ENCODE results near the gene GATD1.

Gene GATD1

GRCh38 chr11:776561-777287 lies 563 bp downstream of the GATD1 start:
- Histone ChIP-seq H3K9ac (peak overlapping the region; percentile 88), H3K79me2 (ENCODE audit: insufficient read depth, low read depth) (peaks cover 42% of the 10 kb centered on the region), H3K4me2 (peak overlapping the region; percentile 76), H3K4me1 (ENCODE audit: low read depth, poor library complexity, severe bottlenecking) (peaks cover 12% of the 10 kb centered on the region), H3K36me3 (ENCODE audit: insufficient read depth) (no peaks in the 10 kb centered on the region), H3K4me3 (IDR thresholded peaks at IDR 0.05; ENCODE audit: insufficient read depth, low read depth, low read length) (no peak overlapping the region), H2AFZ (ENCODE audit: low read depth) (no peak overlapping the region), H3K27ac (peak overlapping the region; percentile 56), H3K27me3 (ENCODE audit: insufficient read depth, low read depth) (no peaks in the 10 kb centered on the region), H4K20me1 (ENCODE audit: insufficient read depth) (no peaks in the 10 kb centered on the region)
- no peak for TF ChIP-seq CTCF (conservative IDR thresholded peaks at IDR 0.05; ENCODE audit: low read depth, low read length)

GRCh38 chr11:776263-776560 lies 1.1 kb downstream of the GATD1 start:
- Histone ChIP-seq H3K27me3 (ENCODE audit: insufficient read depth, low read depth) (no peaks in the 10 kb centered on the region), H3K27ac (peak overlapping the region; percentile 56; the same call in 1 of the 2 replicates), H2AFZ (ENCODE audit: low read depth) (no peak overlapping the region), H3K9ac (peak overlapping the region; percentile 88), H3K36me3 (ENCODE audit: insufficient read depth) (no peaks in the 10 kb centered on the region), H3K4me2 (peak overlapping the region; percentile 76), H3K4me3 (IDR thresholded peaks at IDR 0.05; ENCODE audit: insufficient read depth, low read depth, low read length) (no peak overlapping the region), H3K79me2 (ENCODE audit: insufficient read depth, low read depth) (peaks cover 42% of the 10 kb centered on the region), H3K4me1 (ENCODE audit: low read depth, poor library complexity, severe bottlenecking) (peaks cover 12% of the 10 kb centered on the region), H4K20me1 (ENCODE audit: insufficient read depth) (no peaks in the 10 kb centered on the region)
- no peak for TF ChIP-seq CTCF (conservative IDR thresholded peaks at IDR 0.05; ENCODE audit: low read depth, low read length)

- no peak overlapping the region for H3K27ac ChIP-seq
- peaks cover 42% of the 10 kb centered on the region for H3K79me2 ChIP-seq (ENCODE audit: insufficient read depth, low read depth)
Observed at GRCh38 chr11:774873-775592, 2.3 kb downstream of the GATD1 start.

GRCh38 chr11:773830-774229 lies 3.5 kb downstream of the GATD1 start:
- Histone ChIP-seq H3K27ac (no peak overlapping the region), H3K4me1 (ENCODE audit: low read depth, poor library complexity, severe bottlenecking) (peaks cover 12% of the 10 kb centered on the region), H3K4me2 (no peak overlapping the region), H2AFZ (ENCODE audit: low read depth) (no peak overlapping the region), H3K27me3 (ENCODE audit: insufficient read depth, low read depth) (no peaks in the 10 kb centered on the region), H3K36me3 (ENCODE audit: insufficient read depth) (no peaks in the 10 kb centered on the region), H3K9ac (no peak overlapping the region), H3K4me3 (IDR thresholded peaks at IDR 0.05; ENCODE audit: insufficient read depth, low read depth, low read length) (no peak overlapping the region), H3K79me2 (ENCODE audit: insufficient read depth, low read depth) (peaks cover 42% of the 10 kb centered on the region), H4K20me1 (ENCODE audit: insufficient read depth) (no peaks in the 10 kb centered on the region)
- no peak for TF ChIP-seq CTCF (conservative IDR thresholded peaks at IDR 0.05; ENCODE audit: low read depth, low read length)

More at GRCh38 chr11:774873-775592, 2.3 kb downstream of the GATD1 start:
- Histone ChIP-seq H3K9ac (no peak overlapping the region), H4K20me1 (ENCODE audit: insufficient read depth) (no peaks in the 10 kb centered on the region), H2AFZ (ENCODE audit: low read depth) (no peak overlapping the region), H3K4me3 (IDR thresholded peaks at IDR 0.05; ENCODE audit: insufficient read depth, low read depth, low read length) (no peak overlapping the region), H3K27me3 (ENCODE audit: insufficient read depth, low read depth) (no peaks in the 10 kb centered on the region), H3K4me1 (ENCODE audit: low read depth, poor library complexity, severe bottlenecking) (peaks cover 12% of the 10 kb centered on the region), H3K36me3 (ENCODE audit: insufficient read depth) (no peaks in the 10 kb centered on the region), H3K4me2 (no peak overlapping the region)
- no peak for TF ChIP-seq CTCF (conservative IDR thresholded peaks at IDR 0.05; ENCODE audit: low read depth, low read length)
